Measurements from ENCODE around the gene GABRA1.

GABRA1 gene

DNA sequence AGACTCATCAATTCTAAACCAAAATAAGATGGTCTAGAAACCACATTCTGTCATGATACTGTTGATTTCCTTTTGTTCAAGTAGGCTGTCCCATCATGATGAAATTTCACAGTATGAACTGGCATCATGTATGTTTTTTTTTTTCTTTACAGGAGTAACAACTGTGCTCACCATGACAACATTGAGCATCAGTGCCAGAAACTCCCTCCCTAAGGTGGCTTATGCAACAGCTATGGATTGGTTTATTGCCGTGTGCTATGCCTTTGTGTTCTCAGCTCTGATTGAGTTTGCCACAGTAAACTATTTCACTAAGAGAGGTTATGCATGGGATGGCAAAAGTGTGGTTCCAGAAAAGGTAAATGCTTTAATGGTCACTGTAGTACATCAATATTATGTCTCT is 47.6 kb downstream of the GABRA1 start:
- no peaks in the 10 kb centered on the region for H3K36me3 ChIP-seq
- no peak for DNase-seq
- TF ChIP-seq, protein P1, sequence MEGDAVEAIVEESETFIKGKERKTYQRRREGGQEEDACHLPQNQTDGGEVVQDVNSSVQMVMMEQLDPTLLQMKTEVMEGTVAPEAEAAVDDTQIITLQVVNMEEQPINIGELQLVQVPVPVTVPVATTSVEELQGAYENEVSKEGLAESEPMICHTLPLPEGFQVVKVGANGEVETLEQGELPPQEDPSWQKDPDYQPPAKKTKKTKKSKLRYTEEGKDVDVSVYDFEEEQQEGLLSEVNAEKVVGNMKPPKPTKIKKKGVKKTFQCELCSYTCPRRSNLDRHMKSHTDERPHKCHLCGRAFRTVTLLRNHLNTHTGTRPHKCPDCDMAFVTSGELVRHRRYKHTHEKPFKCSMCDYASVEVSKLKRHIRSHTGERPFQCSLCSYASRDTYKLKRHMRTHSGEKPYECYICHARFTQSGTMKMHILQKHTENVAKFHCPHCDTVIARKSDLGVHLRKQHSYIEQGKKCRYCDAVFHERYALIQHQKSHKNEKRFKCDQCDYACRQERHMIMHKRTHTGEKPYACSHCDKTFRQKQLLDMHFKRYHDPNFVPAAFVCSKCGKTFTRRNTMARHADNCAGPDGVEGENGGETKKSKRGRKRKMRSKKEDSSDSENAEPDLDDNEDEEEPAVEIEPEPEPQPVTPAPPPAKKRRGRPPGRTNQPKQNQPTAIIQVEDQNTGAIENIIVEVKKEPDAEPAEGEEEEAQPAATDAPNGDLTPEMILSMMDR (IDR thresholded peaks at IDR 0.05; ENCODE audit: low read depth, low read length): no peak
- no peak overlapping the region for H3K27ac ChIP-seq
- H3K27me3 ChIP-seq (ENCODE audit: insufficient read depth, low read depth, severe bottlenecking): peaks cover 39% of the 10 kb centered on the region
- H3K4me3 ChIP-seq (ENCODE audit: low read depth, low read length): no peak overlapping the region
- no peaks in the 10 kb centered on the region for H3K9me3 ChIP-seq (ENCODE audit: severe bottlenecking)

DNA sequence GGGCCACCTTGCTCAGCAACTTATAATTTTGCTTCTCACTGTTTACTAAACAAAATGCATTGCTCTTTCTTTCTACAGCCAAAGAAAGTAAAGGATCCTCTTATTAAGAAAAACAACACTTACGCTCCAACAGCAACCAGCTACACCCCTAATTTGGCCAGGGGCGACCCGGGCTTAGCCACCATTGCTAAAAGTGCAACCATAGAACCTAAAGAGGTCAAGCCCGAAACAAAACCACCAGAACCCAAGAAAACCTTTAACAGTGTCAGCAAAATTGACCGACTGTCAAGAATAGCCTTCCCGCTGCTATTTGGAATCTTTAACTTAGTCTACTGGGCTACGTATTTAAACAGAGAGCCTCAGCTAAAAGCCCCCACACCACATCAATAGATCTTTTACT is 49.1 kb downstream of the GABRA1 start:
- TF ChIP-seq, protein P1 (IDR thresholded peaks at IDR 0.05; ENCODE audit: low read depth, low read length): no peak
- Histone ChIP-seq H3K36me3 (no peaks in the 10 kb centered on the region), H3K27ac (no peak overlapping the region), H3K27me3 (ENCODE audit: insufficient read depth, low read depth, severe bottlenecking) (peaks cover 28% of the 10 kb centered on the region), H3K9me3 (ENCODE audit: severe bottlenecking) (no peaks in the 10 kb centered on the region), H3K4me3 (ENCODE audit: low read depth, low read length) (no peak overlapping the region)
- DNase-seq: no peak

DNA sequence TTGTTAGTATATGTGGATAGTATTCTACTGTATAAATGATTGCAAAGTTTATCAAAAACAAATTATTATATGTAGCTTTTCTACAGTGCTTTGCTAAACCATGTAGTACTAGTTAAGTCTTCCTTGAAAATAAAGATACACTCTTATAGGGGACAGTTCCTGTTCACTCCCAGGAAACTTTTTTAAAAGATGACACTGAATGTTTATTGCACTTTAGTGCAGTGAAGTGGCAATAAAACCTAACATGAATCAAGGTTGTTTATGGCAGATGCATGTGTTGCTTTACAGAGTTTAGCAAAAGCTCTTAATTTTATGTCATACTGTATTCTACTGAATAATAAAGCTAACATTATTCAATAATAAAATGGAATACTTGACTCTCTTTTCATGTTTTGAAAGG is 51.7 kb downstream of the GABRA1 start:
- Histone ChIP-seq H3K27ac (no peak overlapping the region), H3K4me3 (ENCODE audit: low read depth, low read length) (no peak overlapping the region), H3K27me3 (ENCODE audit: insufficient read depth, low read depth, severe bottlenecking) (peaks cover 27% of the 10 kb centered on the region), H3K36me3 (no peaks in the 10 kb centered on the region), H3K9me3 (ENCODE audit: severe bottlenecking) (no peaks in the 10 kb centered on the region)
- DNase-seq: no peak
- TF ChIP-seq, protein P1 (IDR thresholded peaks at IDR 0.05; ENCODE audit: low read depth, low read length): no peak

DNA sequence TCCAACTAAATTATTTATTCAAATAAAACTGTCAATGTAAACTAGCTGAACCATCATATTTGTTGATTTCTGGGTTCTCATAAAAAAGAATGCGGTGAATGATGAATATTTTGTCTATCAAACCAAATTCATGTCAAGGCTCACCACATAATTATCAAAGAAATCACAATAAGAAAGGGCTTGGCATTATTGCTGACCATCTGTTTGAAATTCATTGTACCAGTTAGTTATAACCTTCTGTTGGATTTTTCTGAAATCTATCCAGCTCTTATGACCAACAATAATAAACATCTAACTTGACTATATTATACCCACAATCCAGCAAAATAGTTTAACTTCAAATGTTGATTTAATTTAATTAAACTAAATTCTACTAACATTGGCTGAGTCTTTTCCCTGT is 53.1 kb downstream of the GABRA1 start:
- TF ChIP-seq, protein P1 (IDR thresholded peaks at IDR 0.05; ENCODE audit: low read depth, low read length): no peak
- Histone ChIP-seq H3K27me3 (ENCODE audit: insufficient read depth, low read depth, severe bottlenecking) (peaks cover 30% of the 10 kb centered on the region), H3K9me3 (ENCODE audit: severe bottlenecking) (no peaks in the 10 kb centered on the region), H3K36me3 (no peaks in the 10 kb centered on the region), H3K4me3 (ENCODE audit: low read depth, low read length) (no peak overlapping the region), H3K27ac (no peak overlapping the region)
- no peak for DNase-seq

DNA sequence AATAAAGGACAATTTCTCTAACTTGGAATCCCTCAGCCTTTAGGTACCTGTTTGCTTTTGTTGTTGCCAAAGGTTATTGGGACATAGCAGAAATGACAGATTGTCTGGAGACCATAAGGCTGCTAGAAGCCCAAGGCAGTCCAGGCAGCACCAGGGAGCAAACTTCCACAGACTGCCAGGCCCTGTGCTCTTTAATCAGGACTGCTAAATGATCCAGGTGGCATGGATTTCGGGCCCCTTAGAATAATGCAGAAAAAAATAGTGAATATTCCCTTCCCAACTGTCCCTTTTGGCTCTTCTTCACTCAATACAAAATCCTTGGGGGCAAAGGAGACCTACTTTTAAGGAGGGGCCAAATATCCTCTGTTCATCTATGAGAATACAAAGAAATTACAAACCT is 73.9 kb downstream of the GABRA1 start:
- H3K27me3 ChIP-seq (ENCODE audit: insufficient read depth, low read depth, severe bottlenecking): peaks cover 48% of the 10 kb centered on the region
- no peaks in the 10 kb centered on the region for H3K36me3 ChIP-seq
- no peak for DNase-seq
- TF ChIP-seq, protein P1 (IDR thresholded peaks at IDR 0.05; ENCODE audit: low read depth, low read length): no peak
- no peak overlapping the region for H3K4me3 ChIP-seq (ENCODE audit: low read depth, low read length)
- no peaks in the 10 kb centered on the region for H3K9me3 ChIP-seq (ENCODE audit: severe bottlenecking)
- H3K27ac ChIP-seq: no peak overlapping the region

DNA sequence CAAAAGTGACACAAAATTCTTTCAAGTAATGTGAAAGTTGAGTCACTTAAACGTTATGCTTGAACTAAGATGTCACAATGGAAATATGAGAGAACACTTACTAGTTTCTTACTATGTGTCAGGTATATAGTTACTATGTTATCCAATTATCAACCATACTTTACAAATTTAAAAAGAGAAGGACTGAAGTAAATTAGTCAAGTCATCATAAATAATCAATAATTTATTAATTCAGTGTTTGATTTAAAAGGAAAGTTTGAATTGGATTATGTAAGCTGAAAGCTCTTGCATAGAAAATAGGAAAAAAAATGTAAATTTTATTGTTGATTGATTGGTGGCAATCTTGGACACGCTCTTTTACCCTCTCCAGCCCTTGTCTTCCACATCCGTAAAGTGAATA is 76.3 kb downstream of the GABRA1 start:
- TF ChIP-seq, protein P1 (IDR thresholded peaks at IDR 0.05; ENCODE audit: low read depth, low read length): no peak
- no peaks in the 10 kb centered on the region for H3K36me3 ChIP-seq

More for the DNA sequence above, 76.3 kb downstream of the GABRA1 start:
- Histone ChIP-seq H3K4me3 (ENCODE audit: low read depth, low read length) (no peak overlapping the region), H3K27ac (no peak overlapping the region), H3K9me3 (ENCODE audit: severe bottlenecking) (no peaks in the 10 kb centered on the region), H3K27me3 (ENCODE audit: insufficient read depth, low read depth, severe bottlenecking) (peaks cover 49% of the 10 kb centered on the region)
- DNase-seq: no peak

Data from WERI-Rb-1 (cell line).